Neural cell (in vitro differentiated cells): Measurements from ENCODE around the gene SPOCK3. TPM values are rescaled to one million over a fixed set of nuclear protein-coding genes. Genes with fewer than 3 reads are reported as not detected.

ENCODE experiments used
- H2AFZ ChIP-seq: fragments of 200-600, 300-800 bp; sonication (generic), shearing (Covaris generic); 2 replicates; pipeline ENCODE4 v1.6.0; 2014; ENCODE audit warnings: low read depth, mild to moderate bottlenecking, antibody characterized with exemption, low read length, moderate library complexity
- H3F3A ChIP-seq: fragments of 200-600 bp; shearing (Covaris generic); 2 replicates; pipeline ENCODE4 v1.6.1; 2016; ENCODE audit warnings: mild to moderate bottlenecking, moderate library complexity, mixed read lengths, antibody characterized with exemption, low read length; ENCODE audit not compliant: insufficient read depth, poor library complexity, severe bottlenecking
- H3K27ac ChIP-seq: fragments of 200-600, 300-800 bp; sonication (generic), shearing (Covaris generic); 2 replicates; pipeline ENCODE4 v1.5.1; 2014; ENCODE audit warnings: mild to moderate bottlenecking, low read length, moderate library complexity
- H3K27me3 ChIP-seq: fragments of 300-800, 200-600 bp; sonication (generic), shearing (Covaris generic); 2 replicates; pipeline ENCODE4 v1.6.0; 2014; ENCODE audit warnings: mild to moderate bottlenecking, low read depth, low read length, moderate library complexity; ENCODE audit not compliant: insufficient read depth
- H3K36me3 ChIP-seq: fragments of 300-800, 200-600 bp; sonication (generic), shearing (Covaris generic); 2 replicates; pipeline ENCODE4 v1.5.1; 2014; ENCODE audit warnings: mild to moderate bottlenecking, antibody characterized with exemption, low read length, moderate library complexity; ENCODE audit not compliant: insufficient read depth
- H3K4me2 ChIP-seq: fragments of 300-800, 200-600 bp; sonication (generic), shearing (Covaris generic); 2 replicates; pipeline ENCODE4 v1.6.0; 2014; ENCODE audit warnings: mild to moderate bottlenecking, low read length
- H3K4me3 ChIP-seq: fragments of 300-800, 200-600 bp; sonication (generic), shearing (Covaris generic); 2 replicates; pipeline ENCODE4 v1.5.1; 2014; ENCODE audit warnings: mild to moderate bottlenecking, low read length, moderate library complexity
- H3K79me2 ChIP-seq: fragments of 200-600 bp; shearing (Covaris generic); replicated peaks from 2 replicates; pipeline ENCODE4 v1.6.0; 2014; ENCODE audit warnings: mild to moderate bottlenecking, low read length, moderate library complexity; ENCODE audit not compliant: insufficient read depth
- H3K9ac ChIP-seq: fragments of 300-800, 200-600 bp; sonication (generic), shearing (Covaris generic); 2 replicates; pipeline ENCODE4 v1.6.1; 2016; ENCODE audit warnings: mild to moderate bottlenecking, low read length, mixed read lengths
- H3K9me2 ChIP-seq: fragments of 200-600 bp; shearing (Covaris generic); 2 replicates; pipeline ENCODE4 v1.6.1; 2016; ENCODE audit warnings: mild to moderate bottlenecking, low read length, mixed read lengths; ENCODE audit not compliant: insufficient read depth
- H3K9me3 ChIP-seq: fragments of 200-600, 300-800 bp; sonication (generic), shearing (Covaris generic); 2 replicates; pipeline ENCODE4 v1.6.1; 2016; ENCODE audit warnings: mild to moderate bottlenecking, mixed run types, low read length, moderate library complexity, mixed read lengths
- H4K20me1 ChIP-seq: fragments of 200-600 bp; shearing (Covaris generic); 2 replicates; pipeline ENCODE4 v1.6.1; 2016; ENCODE audit warnings: mild to moderate bottlenecking, mixed run types; ENCODE audit not compliant: insufficient read depth
- CTCF ChIP-seq: fragments of 450-650 bp; IDR thresholded peaks from 2 replicates; pipeline ENCODE4 v1.5.1; 2014; ENCODE audit warnings: antibody characterized with exemption, mild to moderate bottlenecking, moderate library complexity; ENCODE audit not compliant: poor library complexity, severe bottlenecking
- EP300 ChIP-seq: fragments of 450-650 bp; conservative IDR thresholded peaks from 2 replicates; pipeline ENCODE4 v1.6.1; 2014; ENCODE audit warnings: antibody characterized with exemption, mild to moderate bottlenecking, moderate library complexity; ENCODE audit not compliant: poor library complexity, severe bottlenecking
- EZH2 ChIP-seq: fragments of 200-600, 300-800 bp; shearing (Covaris generic), sonication (generic); IDR thresholded peaks from 2 replicates; pipeline ENCODE4 v1.6.1; 2014; ENCODE audit warnings: antibody characterized with exemption, low read length, borderline replicate concordance, mild to moderate bottlenecking; ENCODE audit not compliant: insufficient read depth, poor library complexity, severe bottlenecking
- MXI1 ChIP-seq: fragments of 450-650 bp; conservative IDR thresholded peaks from 2 replicates; pipeline ENCODE4 v1.6.1; 2014; ENCODE audit warnings: antibody characterized with exemption, mild to moderate bottlenecking; ENCODE audit not compliant: poor library complexity, severe bottlenecking
- POLR2AphosphoS5 ChIP-seq: IDR thresholded peaks from 2 replicates; pipeline ENCODE4 v1.6.1; 2012
- RAD21 ChIP-seq: fragments of 450-650 bp; conservative IDR thresholded peaks from 2 replicates; pipeline ENCODE4 v1.6.1; 2014; ENCODE audit warnings: antibody characterized with exemption, mild to moderate bottlenecking, moderate library complexity
- REST ChIP-seq: IDR thresholded peaks from 2 replicates; pipeline ENCODE4 v1.6.1; 2012; ENCODE audit warnings: borderline replicate concordance
- SMC3 ChIP-seq: fragments of 450-650 bp; conservative IDR thresholded peaks from 2 replicates; pipeline ENCODE4 v1.6.1; 2014; ENCODE audit warnings: antibody characterized with exemption, mild to moderate bottlenecking, moderate library complexity; ENCODE audit not compliant: poor library complexity
- TAF1 ChIP-seq: IDR thresholded peaks from 2 replicates; pipeline ENCODE4 v1.6.1; 2012; ENCODE audit warnings: low read depth
- polyA plus RNA-seq: library from polyadenylated mRNA; depleted of rRNA; stranded (reverse); fragments of >200 nt; gene quantifications from 2 replicates; pipeline ENCODE4 v1.2.3, GENCODE V29; 2014

SPOCK3 gene
- polyA plus RNA-seq, 1 donor from 2014 or later = 7.9 TPM

- H3F3A ChIP-seq = no peaks in the 10 kb centered on the region
These were observed 57.4 kb downstream of the SPOCK3 start for GRCh38 chr4:167176723-167177367.

GRCh38 chr4:167171928-167172327 lies 62.4 kb downstream of the SPOCK3 start:
- no peak overlapping the region for H3K9ac ChIP-seq

More at GRCh38 chr4:167176723-167177367, 57.4 kb downstream of the SPOCK3 start:
- Histone ChIP-seq H3K79me2 (no peaks in the 10 kb centered on the region), H3K4me3 (no peak overlapping the region), H3K9me3 (no peaks in the 10 kb centered on the region), H4K20me1 (no peaks in the 10 kb centered on the region), H3K4me2 (no peak overlapping the region), H3K27me3 (no peaks in the 10 kb centered on the region), H3K9ac (no peak overlapping the region), H2AFZ (no peak overlapping the region), H3K27ac (no peak overlapping the region), H3K36me3 (no peaks in the 10 kb centered on the region), H3K9me2 (no peaks in the 10 kb centered on the region)
- TF ChIP-seq POLR2AphosphoS5 (peak; percentile 88), EP300 (peak; percentile 57), SMC3 (no peak)

More at GRCh38 chr4:167171928-167172327, 62.4 kb downstream of the SPOCK3 start:
- Histone ChIP-seq H3K4me2 (no peak overlapping the region), H3K36me3 (no peaks in the 10 kb centered on the region), H3K9me2 (no peaks in the 10 kb centered on the region), H4K20me1 (no peaks in the 10 kb centered on the region), H3F3A (no peaks in the 10 kb centered on the region), H2AFZ (no peak overlapping the region), H3K9me3 (no peaks in the 10 kb centered on the region), H3K4me3 (no peak overlapping the region), H3K27me3 (no peaks in the 10 kb centered on the region), H3K27ac (no peak overlapping the region), H3K79me2 (no peaks in the 10 kb centered on the region)
- TF ChIP-seq TAF1 = no peak
- no peak for TF ChIP-seq RAD21
- no peak for TF ChIP-seq POLR2AphosphoS5
- no peak for TF ChIP-seq CTCF
- TF ChIP-seq MXI1 = no peak
- no peak for TF ChIP-seq EP300
- no peak for TF ChIP-seq EZH2
- TF ChIP-seq SMC3 = no peak
- TF ChIP-seq REST = no peak
